HCT116 (cell line): Measurements from ENCODE around the gene CSTPP1. TPM values are rescaled to one million over a fixed set of nuclear protein-coding genes. Genes with fewer than 3 reads are reported as not detected.

ENCODE experiments used
- ATAC-seq: fragments of 200-7000 bp; cut with Tn5 transposase; 2 replicates; pipeline ENCODE4 v1.9.1; 2020; ENCODE audit warnings: mild to moderate bottlenecking, moderate library complexity
- BruUV-seq: library from RNA; stranded (reverse); fragments of 400-500 nt; replicated peaks from 2 replicates; lab custom pipeline; 2021; lab: Mats Ljungman, UMichigan
- CTCF ChIA-PET: fragments of 300-600 bp; sonication (Branson Sonifier 250); formaldehyde crosslinking; loops from one replicate; lab custom pipeline; 2021; ENCODE audit warnings: antibody characterized with exemption; lab: Charles Lee
- POLR2A ChIA-PET: fragments of 300-600, 350-600 bp; sonication (Branson Sonifier 250); formaldehyde crosslinking; loops from one replicate; lab custom pipeline; 2021; ENCODE audit warnings: antibody characterized with exemption; lab: Charles Lee
- RAD21 ChIA-PET, 2 experiments: fragments of 300-600 bp; sonication (Branson Sonifier 250); formaldehyde crosslinking; loops; one replicate each; lab custom pipeline; 2023; ENCODE audit warnings: low total read pairs in 2 of 2; ENCODE audit not compliant: uncharacterized antibody in 2 of 2, unreplicated experiment in 2 of 2, low non-redundant PET in 1 of 2; lab: Charles Lee
- DNase-seq: peaks from one replicate; pipeline ENCODE4 v3.0.0-alpha.2; 2010; ENCODE audit warnings: low read depth, low spot score
- H2AFZ ChIP-seq: fragments of 200-600 bp; shearing (Covaris generic), sonication (generic); 2 replicates; pipeline ENCODE4 v1.6.1; 2017; ENCODE audit warnings: low read depth, mixed run types, mixed read lengths, antibody characterized with exemption, low read length; ENCODE audit not compliant: poor library complexity, severe bottlenecking
- H3K27ac ChIP-seq: 2 replicates; pipeline ENCODE4 v1.5.1; 2012; ENCODE audit warnings: low read depth, low read length
- H3K27me3 ChIP-seq: fragments of 200-600 bp; sonication (generic); 2 replicates; pipeline ENCODE4 v1.6.1; 2016; ENCODE audit warnings: mixed run types, low read length, mixed read lengths; ENCODE audit not compliant: insufficient read depth
- H3K36me3 ChIP-seq, 2 experiments: fragments of 200-500 bp in 1 of 2; fragments of 200-600 bp in 1 of 2; sonication (Bioruptor generic) in 1 of 2; sonication (generic) in 1 of 2; 2 replicates each; pipeline versions ENCODE4 v1.5.1 to v1.6.1; 2014 to 2016; ENCODE audit warnings: low read length in 2 of 2, inconsistent platforms in 1 of 2, mixed read lengths in 1 of 2, mixed run types in 1 of 2; ENCODE audit not compliant: insufficient read depth in 2 of 2, control insufficient read depth in 1 of 2
- H3K4me1 ChIP-seq, 2 experiments: fragments of 200-600 bp in 1 of 2; sonication (generic) in 1 of 2; 2 replicates each; pipeline versions ENCODE4 v1.5.1 to v1.6.1; 2012 to 2017; ENCODE audit warnings: low read length in 2 of 2, inconsistent platforms in 1 of 2, mild to moderate bottlenecking in 1 of 2, mixed read lengths in 1 of 2, mixed run types in 1 of 2, moderate library complexity in 1 of 2; ENCODE audit not compliant: insufficient read depth in 2 of 2, control insufficient read depth in 1 of 2
- H3K4me2 ChIP-seq: fragments of 200-600 bp; sonication (generic); 2 replicates; pipeline ENCODE4 v1.6.1; 2017; ENCODE audit warnings: mixed run types, low read length, mixed read lengths
- H3K4me3 ChIP-seq, 2 experiments: fragments of 200-600 bp in 1 of 2; sonication (generic) in 1 of 2; replicated peaks in 1 of 2; 2 replicates each; pipeline ENCODE4 v1.5.1; 2011 to 2016; ENCODE audit warnings: low read length in 2 of 2, control low read depth in 1 of 2, low read depth in 1 of 2, mild to moderate bottlenecking in 1 of 2, mixed read lengths in 1 of 2, mixed run types in 1 of 2
- H3K79me2 ChIP-seq: fragments of 200-600 bp; sonication (generic); 2 replicates; pipeline ENCODE4 v1.6.1; 2017; ENCODE audit warnings: mild to moderate bottlenecking, mixed run types, low read length, moderate library complexity, mixed read lengths; ENCODE audit not compliant: insufficient read depth
- H3K9ac ChIP-seq: fragments of 200-600 bp; sonication (generic); 2 replicates; pipeline ENCODE4 v1.6.1; 2016; ENCODE audit warnings: low read length, mixed read lengths
- H3K9me2 ChIP-seq: fragments of 200-600 bp; sonication (generic), shearing (Covaris generic); 2 replicates; pipeline ENCODE4 v1.6.1; 2017; ENCODE audit warnings: mixed run types, mild to moderate bottlenecking, moderate library complexity; ENCODE audit not compliant: insufficient read depth
- H3K9me3 ChIP-seq, 2 experiments: fragments of 200-500 bp in 1 of 2; fragments of 200-600 bp in 1 of 2; sonication (Bioruptor generic) in 1 of 2; sonication (generic) in 1 of 2; 2 replicates each; pipeline ENCODE4 v1.6.1; 2014 to 2017; ENCODE audit warnings: low read length in 2 of 2, mixed read lengths in 2 of 2, inconsistent platforms in 1 of 2, low read depth in 1 of 2, mild to moderate bottlenecking in 1 of 2, mixed run types in 1 of 2, moderate library complexity in 1 of 2; ENCODE audit not compliant: control insufficient read depth in 1 of 2, insufficient read depth in 1 of 2
- H4K20me1 ChIP-seq: fragments of 200-600 bp; sonication (generic), shearing (Covaris generic); 2 replicates; pipeline ENCODE4 v1.6.1; 2017; ENCODE audit warnings: mixed run types, mild to moderate bottlenecking, moderate library complexity; ENCODE audit not compliant: insufficient read depth
- CEBPB ChIP-seq: IDR thresholded peaks from 2 replicates; pipeline ENCODE4 v1.6.1; 2012; ENCODE audit warnings: low read depth
- EZH2phosphoT487 ChIP-seq: fragments of 200-600 bp; IDR thresholded peaks from 2 replicates; pipeline ENCODE4 v1.6.1; 2018; ENCODE audit warnings: antibody characterized with exemption, borderline replicate concordance
- YY1 ChIP-seq: IDR thresholded peaks from 2 replicates; pipeline ENCODE4 v1.6.1; 2011; ENCODE audit warnings: low read length, low read depth, moderate library complexity, mild to moderate bottlenecking; ENCODE audit not compliant: insufficient replicate concordance; ENCODE audit errors: extremely low read depth
- intact Hi-C: fragments of 100-400 bp; cut with micrococcal nuclease; formaldehyde crosslinking; loops from 2 replicates; pipeline ENCODE4 v1.10.0; 2022
- total RNA-seq: library from RNA; stranded (reverse); gene quantifications from one replicate; pipeline ENCODE4 v1.2.1, GENCODE V29; 2021; ENCODE audit not compliant: unreplicated experiment
- TF ChIP-seq, protein P1 (sequence below): IDR thresholded peaks from 2 replicates; pipeline ENCODE4 v1.6.1; 2012
- TF ChIP-seq, protein P2 (sequence below), 3 experiments: fragments of 200-600 bp in 1 of 3; sonication (generic) in 1 of 3; IDR thresholded peaks in 2 of 3; conservative IDR thresholded peaks in 1 of 3; 2 replicates each; pipeline ENCODE4 v1.5.1; 2012 to 2017; ENCODE audit warnings: low read depth in 2 of 3, low read length in 2 of 3, antibody characterized with exemption in 1 of 3, borderline replicate concordance in 1 of 3, control low read depth in 1 of 3, mild to moderate bottlenecking in 1 of 3, mixed read lengths in 1 of 3, mixed run types in 1 of 3, moderate library complexity in 1 of 3; ENCODE audit not compliant: insufficient read depth in 1 of 3
- TF ChIP-seq, protein P3 (sequence below): IDR thresholded peaks from 2 replicates; pipeline ENCODE4 v1.6.1; 2012; ENCODE audit warnings: low read depth

The CSTPP1 gene
- total RNA-seq, 1 experiment from 2014 or later, result 24.7 TPM

DNA sequence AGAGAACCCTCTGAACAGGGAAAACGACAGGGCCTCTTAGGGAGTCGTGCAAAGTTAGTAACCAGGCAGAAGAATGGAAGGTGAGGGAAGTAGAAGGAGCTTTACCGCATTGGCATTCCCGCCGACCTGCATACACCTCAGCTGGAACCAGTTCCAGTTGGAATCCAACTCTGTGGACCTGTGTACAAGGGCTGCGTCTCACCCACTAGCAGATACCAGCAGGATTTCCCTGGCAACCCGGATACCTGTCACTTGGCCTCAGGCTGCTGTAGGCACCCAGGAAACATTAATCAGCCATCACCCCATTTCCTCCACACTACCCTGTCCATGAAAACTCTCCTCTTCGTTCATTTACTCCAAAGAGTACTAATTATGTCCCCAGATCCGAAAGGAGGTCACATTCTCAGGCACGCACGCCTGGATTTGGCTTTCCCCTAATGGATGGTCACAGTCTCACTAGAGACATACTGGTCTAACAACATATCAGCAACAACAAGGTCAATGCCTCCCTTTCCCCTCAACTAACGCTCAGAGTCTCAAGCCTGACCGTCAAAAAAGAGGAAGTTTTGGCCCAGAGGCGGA lies 239.3 kb downstream of the CSTPP1 start:
- H3K4me2 ChIP-seq, result peak overlapping the region; percentile 86
- TF ChIP-seq, protein P1, sequence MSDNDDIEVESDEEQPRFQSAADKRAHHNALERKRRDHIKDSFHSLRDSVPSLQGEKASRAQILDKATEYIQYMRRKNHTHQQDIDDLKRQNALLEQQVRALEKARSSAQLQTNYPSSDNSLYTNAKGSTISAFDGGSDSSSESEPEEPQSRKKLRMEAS, result no peak
- TF ChIP-seq, protein P2, sequence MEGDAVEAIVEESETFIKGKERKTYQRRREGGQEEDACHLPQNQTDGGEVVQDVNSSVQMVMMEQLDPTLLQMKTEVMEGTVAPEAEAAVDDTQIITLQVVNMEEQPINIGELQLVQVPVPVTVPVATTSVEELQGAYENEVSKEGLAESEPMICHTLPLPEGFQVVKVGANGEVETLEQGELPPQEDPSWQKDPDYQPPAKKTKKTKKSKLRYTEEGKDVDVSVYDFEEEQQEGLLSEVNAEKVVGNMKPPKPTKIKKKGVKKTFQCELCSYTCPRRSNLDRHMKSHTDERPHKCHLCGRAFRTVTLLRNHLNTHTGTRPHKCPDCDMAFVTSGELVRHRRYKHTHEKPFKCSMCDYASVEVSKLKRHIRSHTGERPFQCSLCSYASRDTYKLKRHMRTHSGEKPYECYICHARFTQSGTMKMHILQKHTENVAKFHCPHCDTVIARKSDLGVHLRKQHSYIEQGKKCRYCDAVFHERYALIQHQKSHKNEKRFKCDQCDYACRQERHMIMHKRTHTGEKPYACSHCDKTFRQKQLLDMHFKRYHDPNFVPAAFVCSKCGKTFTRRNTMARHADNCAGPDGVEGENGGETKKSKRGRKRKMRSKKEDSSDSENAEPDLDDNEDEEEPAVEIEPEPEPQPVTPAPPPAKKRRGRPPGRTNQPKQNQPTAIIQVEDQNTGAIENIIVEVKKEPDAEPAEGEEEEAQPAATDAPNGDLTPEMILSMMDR (IDR thresholded peaks at IDR 0.05 in 2 of 3, conservative IDR thresholded peaks at IDR 0.05 in 1 of 3; ENCODE audit: borderline replicate concordance in 1 of 3, insufficient read depth in 1 of 3, low read depth in 2 of 3, low read length in 2 of 3), result no peak
- TF ChIP-seq YY1 (no peak), EZH2phosphoT487 (no peak), CEBPB (no peak)
- TF ChIP-seq, protein P3, sequence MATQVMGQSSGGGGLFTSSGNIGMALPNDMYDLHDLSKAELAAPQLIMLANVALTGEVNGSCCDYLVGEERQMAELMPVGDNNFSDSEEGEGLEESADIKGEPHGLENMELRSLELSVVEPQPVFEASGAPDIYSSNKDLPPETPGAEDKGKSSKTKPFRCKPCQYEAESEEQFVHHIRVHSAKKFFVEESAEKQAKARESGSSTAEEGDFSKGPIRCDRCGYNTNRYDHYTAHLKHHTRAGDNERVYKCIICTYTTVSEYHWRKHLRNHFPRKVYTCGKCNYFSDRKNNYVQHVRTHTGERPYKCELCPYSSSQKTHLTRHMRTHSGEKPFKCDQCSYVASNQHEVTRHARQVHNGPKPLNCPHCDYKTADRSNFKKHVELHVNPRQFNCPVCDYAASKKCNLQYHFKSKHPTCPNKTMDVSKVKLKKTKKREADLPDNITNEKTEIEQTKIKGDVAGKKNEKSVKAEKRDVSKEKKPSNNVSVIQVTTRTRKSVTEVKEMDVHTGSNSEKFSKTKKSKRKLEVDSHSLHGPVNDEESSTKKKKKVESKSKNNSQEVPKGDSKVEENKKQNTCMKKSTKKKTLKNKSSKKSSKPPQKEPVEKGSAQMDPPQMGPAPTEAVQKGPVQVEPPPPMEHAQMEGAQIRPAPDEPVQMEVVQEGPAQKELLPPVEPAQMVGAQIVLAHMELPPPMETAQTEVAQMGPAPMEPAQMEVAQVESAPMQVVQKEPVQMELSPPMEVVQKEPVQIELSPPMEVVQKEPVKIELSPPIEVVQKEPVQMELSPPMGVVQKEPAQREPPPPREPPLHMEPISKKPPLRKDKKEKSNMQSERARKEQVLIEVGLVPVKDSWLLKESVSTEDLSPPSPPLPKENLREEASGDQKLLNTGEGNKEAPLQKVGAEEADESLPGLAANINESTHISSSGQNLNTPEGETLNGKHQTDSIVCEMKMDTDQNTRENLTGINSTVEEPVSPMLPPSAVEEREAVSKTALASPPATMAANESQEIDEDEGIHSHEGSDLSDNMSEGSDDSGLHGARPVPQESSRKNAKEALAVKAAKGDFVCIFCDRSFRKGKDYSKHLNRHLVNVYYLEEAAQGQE, result no peak
- TF ChIP-seq, all 23 proteins: peak for 0
- Histone ChIP-seq H3K9me2 (no peaks in the 10 kb centered on the region), H3K79me2 (peaks cover 57% of the 10 kb centered on the region), H3K27me3 (no peaks in the 10 kb centered on the region), H3K9ac (peak overlapping the region; percentile 99), H3K36me3 (peaks cover 14 to 36% of the 10 kb centered on the region in 2 experiments; a peak in 3 of 4 replicates), H3K9me3 (no peaks in the 10 kb centered on the region), H3K27ac (peak overlapping the region; percentile 78), H4K20me1 (no peaks in the 10 kb centered on the region), H3K4me3 (peak overlapping the region; percentile 97 to 99), H2AFZ (no peak overlapping the region), H3K4me1 (peaks cover 11 to 24% of the 10 kb centered on the region in 2 experiments; a peak in 3 of 4 replicates)
- POLR2A ChIA-PET, result no interaction called here
- CTCF ChIA-PET, result no interaction called here
- RAD21 ChIA-PET, result no interaction called here
- BruUV-seq, result no TSS peak
- ATAC-seq (no peak), DNase-seq (no peak)
- intact Hi-C loops, result loop anchor here (2.0 to 5.0 kb wide), 3 partner anchors 41 to 83 kb away; partner anchors contain the start of gene ACP2
